ENCODE data around the gene RPL6. TPM values are rescaled to one million over a fixed set of nuclear protein-coding genes. Genes with fewer than 3 reads are reported as not detected.
"Not testable (repeated sequence)": the region's sequence is repeated elsewhere in the genome, so short reads cannot be mapped to it uniquely, and the experiment has no call there.

RPL6 gene
- total RNA-seq, 3 donors from 2014 or later: 1,571 to 1,840 (median 1,826) TPM

DNA sequence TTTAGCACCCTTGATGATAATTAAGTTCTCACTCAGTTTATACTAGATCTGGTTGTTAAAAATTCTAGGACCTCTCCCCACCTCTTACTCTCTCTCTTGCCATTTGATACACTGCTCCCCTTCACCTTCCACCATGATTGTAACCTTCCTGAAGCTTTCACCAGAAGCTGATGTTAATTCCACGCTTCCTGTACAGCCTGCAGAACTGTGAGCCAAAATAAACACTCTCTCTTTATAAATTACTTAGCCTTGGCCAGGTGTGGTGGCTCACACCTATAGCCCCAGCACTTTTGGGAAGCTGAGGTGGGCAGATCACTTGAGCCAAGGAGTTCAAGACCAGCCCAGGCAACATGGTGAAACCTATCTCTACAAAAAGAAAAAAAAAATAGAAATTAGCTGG lies 16.1 kb downstream of the RPL6 start:
- no peaks in the 10 kb centered on the region for H3K4me1 ChIP-seq
- no peaks in the 10 kb centered on the region for H3K27me3 ChIP-seq
- H3K4me3 ChIP-seq: no peak overlapping the region
- intact Hi-C loops (cut with DNase I; ENCODE audit: low total_unique reads): no loop called here
- DNase-seq (ENCODE audit: low spot score in 2 of 2): no peak
- H3K36me3 ChIP-seq: no peaks in the 10 kb centered on the region
- H3K9me3 ChIP-seq: no peaks in the 10 kb centered on the region
- H3K27ac ChIP-seq: no peak overlapping the region
- TF ChIP-seq POLR2AphosphoS5 (IDR thresholded peaks at IDR 0.05): no peak
- TF ChIP-seq, protein P1, sequence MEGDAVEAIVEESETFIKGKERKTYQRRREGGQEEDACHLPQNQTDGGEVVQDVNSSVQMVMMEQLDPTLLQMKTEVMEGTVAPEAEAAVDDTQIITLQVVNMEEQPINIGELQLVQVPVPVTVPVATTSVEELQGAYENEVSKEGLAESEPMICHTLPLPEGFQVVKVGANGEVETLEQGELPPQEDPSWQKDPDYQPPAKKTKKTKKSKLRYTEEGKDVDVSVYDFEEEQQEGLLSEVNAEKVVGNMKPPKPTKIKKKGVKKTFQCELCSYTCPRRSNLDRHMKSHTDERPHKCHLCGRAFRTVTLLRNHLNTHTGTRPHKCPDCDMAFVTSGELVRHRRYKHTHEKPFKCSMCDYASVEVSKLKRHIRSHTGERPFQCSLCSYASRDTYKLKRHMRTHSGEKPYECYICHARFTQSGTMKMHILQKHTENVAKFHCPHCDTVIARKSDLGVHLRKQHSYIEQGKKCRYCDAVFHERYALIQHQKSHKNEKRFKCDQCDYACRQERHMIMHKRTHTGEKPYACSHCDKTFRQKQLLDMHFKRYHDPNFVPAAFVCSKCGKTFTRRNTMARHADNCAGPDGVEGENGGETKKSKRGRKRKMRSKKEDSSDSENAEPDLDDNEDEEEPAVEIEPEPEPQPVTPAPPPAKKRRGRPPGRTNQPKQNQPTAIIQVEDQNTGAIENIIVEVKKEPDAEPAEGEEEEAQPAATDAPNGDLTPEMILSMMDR (IDR thresholded peaks at IDR 0.05): no peak
- no peak for TF ChIP-seq POLR2A (IDR thresholded peaks at IDR 0.05)

DNA sequence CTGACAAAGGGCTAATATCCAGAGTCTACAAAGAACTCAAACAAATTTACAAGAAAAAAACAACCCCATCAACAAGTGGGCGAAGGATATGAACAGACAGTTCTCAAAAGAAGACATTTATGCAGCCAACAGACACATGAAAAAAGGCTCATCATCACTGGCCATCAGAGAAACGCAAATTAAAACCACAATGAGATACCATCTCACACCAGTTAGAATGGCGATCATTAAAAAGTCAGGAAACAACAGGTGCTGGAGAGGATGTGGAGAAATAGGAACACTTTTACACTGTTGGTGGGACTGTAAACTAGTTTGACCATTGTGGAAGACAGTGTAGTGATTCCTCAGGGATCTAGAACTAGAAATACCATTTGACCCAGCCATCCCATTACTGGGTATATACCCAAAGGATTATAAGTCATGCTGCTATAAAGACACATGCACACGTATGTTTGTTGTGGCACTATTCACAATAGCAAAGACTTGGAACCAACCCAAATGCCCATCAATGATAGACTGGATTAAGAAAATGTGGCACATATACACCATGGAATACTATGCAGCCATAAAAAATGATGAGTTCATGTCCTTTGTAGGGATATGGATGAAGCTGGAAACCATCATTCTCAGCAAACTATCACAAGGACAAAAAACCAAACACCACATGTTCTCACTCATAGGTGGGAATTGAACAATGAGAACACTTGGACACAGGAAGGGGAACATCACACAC lies 19.3 kb downstream of the RPL6 start:
- H3K9me3 ChIP-seq; intact Hi-C loops (cut with DNase I; ENCODE audit: low total_unique reads); H3K4me3 ChIP-seq; H3K27me3 ChIP-seq; DNase-seq (ENCODE audit: low spot score in 2 of 2); H3K36me3 ChIP-seq; H3K4me1 ChIP-seq; H3K27ac ChIP-seq: not testable (repeated sequence)

DNA sequence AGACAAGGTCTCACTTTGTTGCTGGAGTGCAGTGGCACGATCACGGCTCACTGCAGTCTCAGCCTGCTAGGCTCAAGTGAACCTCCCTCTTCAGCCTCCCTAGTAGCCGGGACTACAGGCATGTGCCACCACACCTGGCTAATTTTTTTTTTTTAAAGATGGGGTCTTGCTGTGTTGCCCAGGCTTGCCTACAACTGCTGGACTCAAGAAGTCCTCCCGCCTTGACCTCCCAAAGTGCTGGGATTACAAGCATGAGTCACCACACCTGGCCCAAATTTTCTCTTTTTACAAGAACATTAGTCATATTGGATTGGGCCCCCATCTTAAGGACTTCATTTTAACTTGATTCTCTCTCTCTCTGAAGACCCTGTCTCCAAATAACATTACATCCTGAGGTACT lies 20.2 kb downstream of the RPL6 start:
- Histone ChIP-seq H3K36me3 (no peaks in the 10 kb centered on the region), H3K4me3 (no peak overlapping the region), H3K27ac (no peak overlapping the region), H3K4me1 (no peaks in the 10 kb centered on the region), H3K27me3 (no peaks in the 10 kb centered on the region), H3K9me3 (no peaks in the 10 kb centered on the region)
- no peak for DNase-seq (ENCODE audit: low spot score in 2 of 2)
- intact Hi-C loops (cut with DNase I; ENCODE audit: low total_unique reads): no loop called here
- TF ChIP-seq POLR2AphosphoS5 (IDR thresholded peaks at IDR 0.05) (no peak), POLR2A (IDR thresholded peaks at IDR 0.05) (no peak)
- TF ChIP-seq, protein P1 (IDR thresholded peaks at IDR 0.05): no peak

DNA sequence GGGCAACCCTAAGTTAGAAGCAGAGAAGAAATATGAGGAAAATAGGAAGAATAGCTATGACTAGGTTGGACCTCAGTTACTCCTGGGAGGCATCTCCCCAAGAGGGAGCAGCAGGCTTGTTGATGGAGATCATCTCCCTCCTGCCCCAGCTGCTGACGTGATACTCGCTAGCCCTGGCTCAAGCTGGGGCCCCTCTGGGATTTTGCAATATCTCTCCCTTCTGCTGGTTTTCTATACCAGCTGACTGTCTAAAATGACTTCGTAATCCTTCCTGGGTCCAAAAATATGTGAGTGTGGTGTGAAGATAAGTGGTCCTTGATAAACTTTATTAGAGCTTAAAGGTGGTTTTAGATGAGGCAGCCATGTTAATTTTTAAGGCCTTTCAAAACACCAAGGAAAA lies 22.7 kb downstream of the RPL6 start:
- no peaks in the 10 kb centered on the region for H3K36me3 ChIP-seq
- no peaks in the 10 kb centered on the region for H3K27me3 ChIP-seq
- TF ChIP-seq POLR2A (IDR thresholded peaks at IDR 0.05) (no peak), POLR2AphosphoS5 (IDR thresholded peaks at IDR 0.05) (no peak)
- TF ChIP-seq, protein P1 (IDR thresholded peaks at IDR 0.05): no peak
- no peak overlapping the region for H3K4me3 ChIP-seq
- DNase-seq (ENCODE audit: low spot score in 2 of 2): no peak
- peak overlapping the region in 1 of 2 donors; percentile 2 for H3K27ac ChIP-seq
- intact Hi-C loops (cut with DNase I; ENCODE audit: low total_unique reads): no loop called here
- H3K4me1 ChIP-seq: peaks cover 0 to 3% of the 10 kb centered on the region in 2 donors
- H3K9me3 ChIP-seq: no peaks in the 10 kb centered on the region

DNA sequence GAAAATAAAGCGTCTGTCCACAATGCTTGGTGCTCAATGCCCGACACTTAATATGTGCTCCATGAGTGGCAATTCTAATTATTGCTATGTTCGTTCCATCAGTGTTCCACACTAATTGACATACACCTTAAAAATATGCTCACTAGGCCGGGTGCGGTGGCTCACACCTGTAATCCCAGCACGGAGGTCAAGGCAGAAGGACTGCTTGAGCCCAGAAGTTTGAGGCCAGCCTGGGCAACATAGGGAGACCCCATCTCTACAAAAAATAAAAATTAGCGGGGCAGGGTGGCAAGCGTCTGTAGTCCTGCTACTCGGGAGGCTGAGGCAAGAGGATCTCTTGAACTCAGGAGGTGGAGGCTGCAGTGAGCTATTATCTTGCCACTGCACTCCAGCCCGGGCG lies 26.5 kb downstream of the RPL6 start:
- H3K27ac ChIP-seq: peak overlapping the region; percentile 86 to 92
- intact Hi-C loops (cut with DNase I; ENCODE audit: low total_unique reads): no loop called here
- TF ChIP-seq POLR2A (IDR thresholded peaks at IDR 0.05) (no peak), POLR2AphosphoS5 (IDR thresholded peaks at IDR 0.05) (no peak)
- TF ChIP-seq, protein P1 (IDR thresholded peaks at IDR 0.05): no peak
- DNase-seq (ENCODE audit: low spot score in 2 of 2): no peak
- peak overlapping the region; percentile 92 to 99 (median 96) for H3K4me3 ChIP-seq
- H3K4me1 ChIP-seq: peaks cover 0 to 13% of the 10 kb centered on the region in 2 donors
- no peaks in the 10 kb centered on the region for H3K9me3 ChIP-seq
- H3K27me3 ChIP-seq: no peaks in the 10 kb centered on the region
- H3K36me3 ChIP-seq: no peaks in the 10 kb centered on the region
